NT2/D1 (cell line): Measurements from ENCODE around the gene PCDHGB6.
"Not testable (repeated sequence)": the region's sequence is repeated elsewhere in the genome, so short reads cannot be mapped to it uniquely, and the experiment has no call there.

ENCODE experiments used
- DNase-seq: peaks from one replicate; pipeline ENCODE4 v3.0.0-alpha.2; 2011; ENCODE audit warnings: low read depth, low spot score
- H3K27me3 ChIP-seq: 2 replicates; pipeline ENCODE4 v1.6.0; 2011; ENCODE audit warnings: mild to moderate bottlenecking; ENCODE audit not compliant: insufficient read length, insufficient read depth
- H3K36me3 ChIP-seq: 2 replicates; pipeline ENCODE4 v1.6.1; 2011; ENCODE audit warnings: mild to moderate bottlenecking, low read length, mixed read lengths; ENCODE audit not compliant: insufficient read depth, insufficient read length
- H3K4me1 ChIP-seq: 2 replicates; pipeline ENCODE4 v1.5.1; 2011; ENCODE audit not compliant: insufficient read depth, insufficient read length
- H3K4me3 ChIP-seq: 2 replicates; pipeline ENCODE4 v1.5.1; 2011; ENCODE audit warnings: low read depth; ENCODE audit not compliant: insufficient read length
- H3K9ac ChIP-seq: 2 replicates; pipeline ENCODE4 v1.6.0; 2011; ENCODE audit warnings: low read depth; ENCODE audit not compliant: insufficient read length
- H3K9me3 ChIP-seq: 2 replicates; pipeline ENCODE4 v1.5.1; 2011; ENCODE audit warnings: mild to moderate bottlenecking, low read length; ENCODE audit not compliant: insufficient read depth
- SUZ12 ChIP-seq: IDR thresholded peaks from 2 replicates; pipeline ENCODE4 v1.6.1; 2011; ENCODE audit not compliant: insufficient read length, insufficient read depth; ENCODE audit errors: extremely low read depth
- YY1 ChIP-seq: IDR thresholded peaks from 2 replicates; pipeline ENCODE4 v1.6.1; 2011; ENCODE audit not compliant: insufficient read length, insufficient read depth
- ZNF274 ChIP-seq: IDR thresholded peaks from 2 replicates; pipeline ENCODE4 v1.6.1; 2011; ENCODE audit warnings: mild to moderate bottlenecking, low read depth, low read length

The PCDHGB6 gene

GRCh38 chr5:141403387-141403786, 4.4 kb upstream of the PCDHGB6 start:
- Histone ChIP-seq H3K27me3 (peaks cover 3% of the 10 kb centered on the region), H3K36me3 (no peaks in the 10 kb centered on the region), H3K4me1 (no peaks in the 10 kb centered on the region), H3K9ac (no peak overlapping the region), H3K9me3 (peaks cover 4% of the 10 kb centered on the region; the same call in 1 of the 2 replicates), H3K4me3 (no peak overlapping the region)
- TF ChIP-seq YY1 (no peak), ZNF274 (no peak), SUZ12 (no peak)
- no peak for DNase-seq

DNA sequence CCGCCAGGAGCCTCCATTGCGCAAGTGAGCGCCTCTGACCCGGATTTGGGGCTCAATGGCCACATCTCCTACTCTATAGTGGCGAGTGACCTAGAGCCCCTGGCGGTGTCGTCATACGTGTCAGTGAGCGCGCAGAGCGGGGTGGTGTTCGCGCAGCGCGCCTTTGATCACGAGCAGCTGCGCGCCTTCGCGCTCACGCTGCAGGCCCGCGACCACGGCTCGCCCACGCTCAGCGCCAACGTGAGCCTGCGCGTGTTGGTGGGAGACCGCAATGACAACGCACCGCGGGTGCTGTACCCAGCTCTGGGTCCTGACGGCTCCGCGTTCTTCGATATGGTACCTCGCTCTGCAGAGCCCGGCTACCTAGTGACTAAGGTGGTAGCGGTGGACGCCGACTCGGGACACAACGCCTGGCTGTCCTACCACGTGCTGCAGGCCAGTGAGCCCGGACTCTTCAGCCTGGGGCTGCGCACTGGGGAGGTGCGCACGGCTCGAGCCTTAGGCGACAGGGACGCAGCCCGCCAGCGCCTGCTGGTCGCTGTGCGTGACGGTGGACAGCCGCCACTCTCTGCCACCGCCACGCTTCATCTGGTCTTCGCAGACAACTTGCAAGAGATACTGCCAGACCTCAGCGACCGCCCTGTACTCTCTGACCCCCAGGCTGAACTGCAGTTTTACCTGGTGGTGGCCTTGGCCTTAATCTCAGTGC, 1.9 kb downstream of the PCDHGB6 start:
- H3K9me3 ChIP-seq: peaks cover 10% of the 10 kb centered on the region; the same call in 1 of the 2 replicates
- H3K27me3 ChIP-seq: peaks cover 17% of the 10 kb centered on the region
- TF ChIP-seq SUZ12 (no peak), ZNF274 (no peak), YY1 (no peak)
- no peak overlapping the region for H3K4me3 ChIP-seq
- H3K4me1 ChIP-seq: no peaks in the 10 kb centered on the region
- no peak for DNase-seq
- H3K9ac ChIP-seq: no peak overlapping the region
- no peaks in the 10 kb centered on the region for H3K36me3 ChIP-seq

GRCh38 chr5:141411575-141411974, 3.8 kb downstream of the PCDHGB6 start:
- TF ChIP-seq YY1 (no peak), ZNF274 (no peak), SUZ12 (no peak)

DNA sequence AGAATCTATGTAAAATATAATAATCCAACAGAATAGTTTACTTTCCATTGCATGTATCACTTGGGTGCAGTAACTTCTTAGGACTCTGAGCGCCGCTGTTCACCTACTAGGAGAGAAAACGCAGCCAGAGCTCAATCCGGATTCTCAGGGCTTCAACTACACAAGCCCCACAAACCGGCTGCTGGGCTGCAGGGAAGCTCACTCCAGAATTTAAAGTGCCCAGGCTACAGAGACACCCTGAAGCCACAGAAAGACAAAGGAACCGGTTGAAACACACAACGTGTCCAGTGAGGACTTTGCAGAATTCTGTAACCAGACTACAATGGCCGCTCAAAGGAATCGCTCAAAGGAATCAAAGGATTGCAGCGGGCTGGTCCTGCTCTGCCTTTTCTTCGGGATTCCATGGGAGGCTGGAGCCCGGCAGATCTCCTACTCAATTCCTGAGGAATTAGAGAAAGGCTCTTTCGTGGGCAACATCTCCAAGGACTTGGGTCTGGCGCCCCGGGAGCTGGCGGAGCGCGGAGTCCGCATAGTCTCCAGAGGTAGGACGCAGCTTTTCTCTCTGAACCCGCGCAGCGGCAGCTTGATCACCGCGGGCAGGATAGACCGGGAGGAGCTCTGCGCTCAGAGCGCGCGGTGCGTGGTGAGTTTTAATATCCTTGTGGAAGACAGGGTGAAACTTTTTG, 5.2 kb downstream of the PCDHGB6 start, which contains the start of gene PCDHGA10:
PCDHGA10 (plus strand) TSS at position 134 of the 686 bp plus-strand sequence; CDS start at position 323, 189 bp downstream.
- TF ChIP-seq SUZ12: no peak
- TF ChIP-seq ZNF274: no peak
- TF ChIP-seq YY1: no peak
- H3K36me3 ChIP-seq: no peaks in the 10 kb centered on the region
- H3K9ac ChIP-seq: peak within 1 kb of the TSS; percentile 67
- peaks cover 17% of the 10 kb centered on the region for H3K27me3 ChIP-seq
- no peaks in the 10 kb centered on the region for H3K4me1 ChIP-seq
- DNase-seq: no peak
- peak within 1 kb of the TSS; percentile 42 for H3K4me3 ChIP-seq
- H3K9me3 ChIP-seq: peaks cover 10% of the 10 kb centered on the region; the same call in 1 of the 2 replicates

More at GRCh38 chr5:141411575-141411974, 3.8 kb downstream of the PCDHGB6 start:
- Histone ChIP-seq H3K4me1 (no peaks in the 10 kb centered on the region), H3K27me3 (peaks cover 17% of the 10 kb centered on the region), H3K36me3 (no peaks in the 10 kb centered on the region), H3K4me3 (no peak overlapping the region), H3K9ac (no peak overlapping the region), H3K9me3 (peaks cover 10% of the 10 kb centered on the region; the same call in 1 of the 2 replicates)
- DNase-seq: no peak

DNA sequence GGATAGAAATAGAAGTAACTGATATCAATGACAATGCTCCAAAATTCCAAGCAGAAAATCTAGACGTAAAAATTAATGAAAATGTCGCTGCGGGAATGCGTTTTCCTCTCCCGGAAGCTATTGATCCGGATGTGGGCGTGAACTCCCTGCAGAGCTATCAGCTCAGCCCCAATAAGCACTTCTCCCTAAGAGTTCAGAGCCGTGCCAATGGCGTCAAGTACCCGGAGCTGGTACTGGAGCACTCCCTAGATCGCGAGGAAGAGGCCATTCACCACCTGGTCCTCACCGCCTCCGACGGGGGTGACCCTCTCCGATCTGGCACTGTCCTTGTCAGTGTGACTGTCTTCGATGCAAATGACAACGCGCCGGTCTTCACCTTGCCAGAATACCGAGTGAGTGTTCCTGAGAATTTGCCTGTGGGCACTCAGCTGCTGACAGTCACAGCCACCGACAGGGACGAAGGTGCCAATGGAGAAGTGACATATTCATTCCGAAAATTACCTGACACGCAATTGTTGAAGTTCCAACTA, 5.8 kb downstream of the PCDHGB6 start:
- no peaks in the 10 kb centered on the region for H3K4me1 ChIP-seq
- peak overlapping the region; percentile 67 for H3K9ac ChIP-seq
- peaks cover 18% of the 10 kb centered on the region for H3K27me3 ChIP-seq
- peak overlapping the region; percentile 42 for H3K4me3 ChIP-seq
- TF ChIP-seq ZNF274: no peak
- no peak for TF ChIP-seq SUZ12
- no peak for TF ChIP-seq YY1
- H3K9me3 ChIP-seq: peaks cover 15% of the 10 kb centered on the region; the same call in 1 of the 2 replicates
- H3K36me3 ChIP-seq: no peaks in the 10 kb centered on the region
- DNase-seq: no peak

GRCh38 chr5:141414548-141415274, 6.9 kb downstream of the PCDHGB6 start:
- not testable (repeated sequence) for DNase-seq, H3K9ac ChIP-seq, H3K4me3 ChIP-seq, H3K36me3 ChIP-seq, H3K4me1 ChIP-seq
- H3K27me3 ChIP-seq: peaks cover 14% of the 10 kb centered on the region
- H3K9me3 ChIP-seq: peaks cover 18% of the 10 kb centered on the region; the same call in 1 of the 2 replicates

DNA sequence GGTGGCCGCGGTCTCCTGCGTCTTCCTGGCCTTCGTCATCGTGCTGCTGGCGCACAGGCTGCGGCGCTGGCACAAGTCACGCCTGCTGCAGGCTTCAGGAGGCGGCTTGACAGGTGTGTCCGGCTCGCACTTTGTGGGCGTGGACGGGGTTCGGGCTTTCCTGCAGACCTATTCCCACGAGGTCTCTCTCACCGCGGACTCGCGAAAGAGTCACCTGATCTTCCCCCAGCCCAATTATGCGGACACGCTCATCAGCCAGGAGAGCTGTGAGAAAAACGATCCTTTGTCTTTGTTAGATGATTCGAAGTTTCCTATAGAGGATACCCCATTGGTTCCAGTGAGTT, 7.4 kb downstream of the PCDHGB6 start:
- not testable (repeated sequence) for H3K9ac ChIP-seq, H3K4me3 ChIP-seq, H3K36me3 ChIP-seq, DNase-seq, H3K4me1 ChIP-seq
- Histone ChIP-seq H3K9me3 (peaks cover 22% of the 10 kb centered on the region; the same call in 1 of the 2 replicates), H3K27me3 (peaks cover 13% of the 10 kb centered on the region)

DNA sequence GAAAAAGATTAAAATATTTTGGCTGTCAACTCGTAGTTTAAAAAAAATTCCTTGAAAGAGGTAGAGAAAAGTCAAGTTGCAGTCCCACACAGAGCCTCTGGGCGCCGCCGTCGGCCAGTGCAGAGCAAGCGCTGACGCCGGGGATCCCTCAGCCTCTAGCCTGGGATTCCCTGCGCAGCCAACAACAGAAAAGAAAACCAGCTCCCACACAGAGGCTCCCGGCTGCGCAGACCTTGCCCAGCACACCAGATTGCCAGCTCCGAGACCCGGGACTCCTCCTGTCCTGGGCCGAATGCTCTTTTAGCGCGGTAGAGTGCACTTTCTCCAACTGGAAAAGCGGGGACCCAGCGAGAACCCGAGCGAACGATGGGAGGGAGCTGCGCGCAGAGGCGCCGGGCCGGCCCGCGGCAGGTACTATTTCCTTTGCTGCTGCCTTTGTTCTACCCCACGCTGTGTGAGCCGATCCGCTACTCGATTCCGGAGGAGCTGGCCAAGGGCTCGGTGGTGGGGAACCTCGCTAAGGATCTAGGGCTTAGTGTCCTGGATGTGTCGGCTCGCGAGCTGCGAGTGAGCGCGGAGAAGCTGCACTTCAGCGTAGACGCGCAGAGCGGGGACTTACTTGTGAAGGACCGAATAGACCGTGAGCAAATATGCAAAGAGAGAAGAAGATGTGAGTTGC, 9.8 kb downstream of the PCDHGB6 start, which contains the start of gene PCDHGB7:
PCDHGB7 (plus strand) TSS at position 184 of the 679 bp plus-strand sequence; CDS start at position 367, 183 bp downstream.
- Histone ChIP-seq H3K9ac (peak within 1 kb of the TSS; percentile 61), H3K27me3 (peaks cover 25% of the 10 kb centered on the region), H3K9me3 (peaks cover 38% of the 10 kb centered on the region), H3K4me3 (peak within 1 kb of the TSS; percentile 43)
- DNase-seq: peak; percentile 69
- H3K36me3 ChIP-seq, H3K4me1 ChIP-seq: not testable (repeated sequence)
